Loucy (cell line): Measurements from ENCODE around the gene PHF11.

Experiments
- H2AFZ ChIP-seq: fragments of 200-600 bp; sonication (generic); 2 replicates; pipeline ENCODE4 v1.6.0; 2016; ENCODE audit warnings: antibody characterized with exemption, mild to moderate bottlenecking, low read length, moderate library complexity
- H3F3A ChIP-seq: fragments of 200-600 bp; 2 replicates; pipeline ENCODE4 v1.6.0; 2016; ENCODE audit warnings: antibody characterized with exemption, low read depth, mild to moderate bottlenecking
- H3K27me3 ChIP-seq: fragments of 200-600 bp; sonication (generic); 2 replicates; pipeline ENCODE4 v1.6.1; 2014; ENCODE audit warnings: low read length, mild to moderate bottlenecking; ENCODE audit not compliant: insufficient read depth, poor library complexity, severe bottlenecking
- H3K36me3 ChIP-seq: fragments of 200-600 bp; sonication (generic); 2 replicates; pipeline ENCODE4 v1.6.1; 2016; ENCODE audit warnings: low read length; ENCODE audit not compliant: insufficient read depth
- H3K4me1 ChIP-seq: fragments of 200-600 bp; sonication (generic); 2 replicates; pipeline ENCODE4 v1.5.1; 2014; ENCODE audit warnings: low read length, mild to moderate bottlenecking; ENCODE audit not compliant: insufficient read depth, poor library complexity, severe bottlenecking
- H3K4me2 ChIP-seq: fragments of 200-600 bp; sonication (generic); 2 replicates; pipeline ENCODE4 v1.6.0; 2014; ENCODE audit warnings: antibody characterized with exemption, low read length, low read depth, mild to moderate bottlenecking; ENCODE audit not compliant: poor library complexity, severe bottlenecking
- H3K4me3 ChIP-seq: fragments of 200-600 bp; sonication (generic); 2 replicates; pipeline ENCODE4 v1.5.1; 2014; ENCODE audit warnings: low read length, mild to moderate bottlenecking, mixed read lengths; ENCODE audit not compliant: poor library complexity, severe bottlenecking
- H3K79me2 ChIP-seq: fragments of 200-600 bp; sonication (generic); 2 replicates; pipeline ENCODE4 v1.6.1; 2014; ENCODE audit warnings: low read length; ENCODE audit not compliant: insufficient read depth
- H3K9ac ChIP-seq: fragments of 200-600 bp; sonication (generic); 2 replicates; pipeline ENCODE4 v1.6.0; 2014; ENCODE audit warnings: mild to moderate bottlenecking, low read depth, low read length, moderate library complexity; ENCODE audit not compliant: poor library complexity, severe bottlenecking
- H3K9me2 ChIP-seq: fragments of 200-600 bp; sonication (generic); replicated peaks from 2 replicates; pipeline ENCODE4 v1.6.1; 2016; ENCODE audit warnings: low read depth, low read length, mixed read lengths
- H3K9me3 ChIP-seq: fragments of 200-600 bp; sonication (generic); 2 replicates; pipeline ENCODE4 v1.6.1; 2014; ENCODE audit warnings: mild to moderate bottlenecking, antibody characterized with exemption, low read length, low read depth; ENCODE audit not compliant: insufficient read depth
- H4K20me1 ChIP-seq: fragments of 200-600 bp; sonication (generic); 2 replicates; pipeline ENCODE4 v1.6.0; 2014; ENCODE audit warnings: antibody characterized with exemption, low read length, mild to moderate bottlenecking; ENCODE audit not compliant: insufficient read depth, poor library complexity, severe bottlenecking
- EZH2phosphoT487 ChIP-seq: fragments of 200-600 bp; IDR thresholded peaks from 2 replicates; pipeline ENCODE4 v1.6.1; 2018; ENCODE audit warnings: antibody characterized with exemption, mild to moderate bottlenecking, moderate library complexity, borderline replicate concordance
- TF ChIP-seq, protein P1 (sequence below): fragments of 200-600 bp; sonication (generic); conservative IDR thresholded peaks from 2 replicates; pipeline ENCODE4 v1.5.1; 2014; ENCODE audit warnings: mild to moderate bottlenecking, antibody characterized with exemption, low read length

PHF11 gene

DNA sequence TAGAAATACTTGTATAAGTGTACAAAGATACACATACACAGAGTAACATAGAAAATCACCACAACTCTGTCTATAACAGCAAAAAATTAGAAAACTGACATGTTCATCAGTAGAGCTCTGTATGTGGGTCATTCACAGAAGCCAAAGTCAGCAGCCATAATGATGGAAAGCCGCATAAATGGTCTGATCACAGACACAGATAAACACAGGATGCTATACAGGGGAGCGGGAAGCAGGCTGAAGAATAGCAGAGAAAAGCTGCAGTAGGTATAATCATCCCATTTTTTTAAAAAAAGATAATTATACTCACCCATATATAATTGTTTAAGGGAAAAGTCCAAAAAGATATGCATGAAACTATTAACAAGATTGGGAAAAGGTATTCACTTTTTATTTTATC, 58.1 kb downstream of the PHF11 start:
- H3K4me1 ChIP-seq = no peaks in the 10 kb centered on the region
- no peak overlapping the region for H3K4me3 ChIP-seq
- H3K27me3 ChIP-seq = no peaks in the 10 kb centered on the region
- no peak overlapping the region for H3K9ac ChIP-seq
- H4K20me1 ChIP-seq = no peaks in the 10 kb centered on the region
- no peaks in the 10 kb centered on the region for H3F3A ChIP-seq
- H2AFZ ChIP-seq = no peak overlapping the region
- H3K79me2 ChIP-seq = no peaks in the 10 kb centered on the region
- peaks cover 23% of the 10 kb centered on the region for H3K36me3 ChIP-seq
- no peaks in the 10 kb centered on the region for H3K9me3 ChIP-seq
- no peaks in the 10 kb centered on the region for H3K9me2 ChIP-seq
- H3K4me2 ChIP-seq = no peak overlapping the region
- TF ChIP-seq, protein P1, sequence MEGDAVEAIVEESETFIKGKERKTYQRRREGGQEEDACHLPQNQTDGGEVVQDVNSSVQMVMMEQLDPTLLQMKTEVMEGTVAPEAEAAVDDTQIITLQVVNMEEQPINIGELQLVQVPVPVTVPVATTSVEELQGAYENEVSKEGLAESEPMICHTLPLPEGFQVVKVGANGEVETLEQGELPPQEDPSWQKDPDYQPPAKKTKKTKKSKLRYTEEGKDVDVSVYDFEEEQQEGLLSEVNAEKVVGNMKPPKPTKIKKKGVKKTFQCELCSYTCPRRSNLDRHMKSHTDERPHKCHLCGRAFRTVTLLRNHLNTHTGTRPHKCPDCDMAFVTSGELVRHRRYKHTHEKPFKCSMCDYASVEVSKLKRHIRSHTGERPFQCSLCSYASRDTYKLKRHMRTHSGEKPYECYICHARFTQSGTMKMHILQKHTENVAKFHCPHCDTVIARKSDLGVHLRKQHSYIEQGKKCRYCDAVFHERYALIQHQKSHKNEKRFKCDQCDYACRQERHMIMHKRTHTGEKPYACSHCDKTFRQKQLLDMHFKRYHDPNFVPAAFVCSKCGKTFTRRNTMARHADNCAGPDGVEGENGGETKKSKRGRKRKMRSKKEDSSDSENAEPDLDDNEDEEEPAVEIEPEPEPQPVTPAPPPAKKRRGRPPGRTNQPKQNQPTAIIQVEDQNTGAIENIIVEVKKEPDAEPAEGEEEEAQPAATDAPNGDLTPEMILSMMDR = no peak
- no peak for TF ChIP-seq EZH2phosphoT487

DNA sequence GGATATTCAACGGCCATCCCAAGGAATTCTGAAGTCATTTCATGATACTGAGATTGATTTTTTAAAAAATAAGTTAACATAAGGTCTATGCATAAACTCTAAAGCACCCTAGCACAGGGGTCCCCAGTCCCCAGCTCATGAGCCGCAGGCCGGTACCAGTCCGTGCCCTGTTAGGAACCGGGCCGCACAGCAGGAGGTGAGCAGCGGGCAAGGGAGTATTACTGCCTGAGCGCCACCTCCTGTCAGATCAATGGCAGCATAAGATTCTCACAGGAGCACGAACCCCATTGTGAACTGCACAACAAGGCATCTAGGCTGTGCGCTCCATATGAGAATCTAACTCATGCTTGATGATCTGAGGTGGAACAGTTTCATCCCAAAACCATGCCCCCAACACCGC, 58.6 kb downstream of the PHF11 start:
- H3K9me2 ChIP-seq = no peaks in the 10 kb centered on the region
- H3K27me3 ChIP-seq = no peaks in the 10 kb centered on the region
- no peak overlapping the region for H3K9ac ChIP-seq
- no peaks in the 10 kb centered on the region for H3K9me3 ChIP-seq
- no peaks in the 10 kb centered on the region for H3K4me1 ChIP-seq
- no peak overlapping the region for H3K4me3 ChIP-seq
- no peaks in the 10 kb centered on the region for H3K79me2 ChIP-seq
- H2AFZ ChIP-seq = no peak overlapping the region
- peaks cover 27% of the 10 kb centered on the region for H3K36me3 ChIP-seq
- no peaks in the 10 kb centered on the region for H3F3A ChIP-seq
- TF ChIP-seq, protein P1 = 0 out of 2 replicates have a peak, but pooled peaks have one; percentile 9
- TF ChIP-seq EZH2phosphoT487 = no peak
- H4K20me1 ChIP-seq = no peaks in the 10 kb centered on the region
- H3K4me2 ChIP-seq = no peak overlapping the region

DNA sequence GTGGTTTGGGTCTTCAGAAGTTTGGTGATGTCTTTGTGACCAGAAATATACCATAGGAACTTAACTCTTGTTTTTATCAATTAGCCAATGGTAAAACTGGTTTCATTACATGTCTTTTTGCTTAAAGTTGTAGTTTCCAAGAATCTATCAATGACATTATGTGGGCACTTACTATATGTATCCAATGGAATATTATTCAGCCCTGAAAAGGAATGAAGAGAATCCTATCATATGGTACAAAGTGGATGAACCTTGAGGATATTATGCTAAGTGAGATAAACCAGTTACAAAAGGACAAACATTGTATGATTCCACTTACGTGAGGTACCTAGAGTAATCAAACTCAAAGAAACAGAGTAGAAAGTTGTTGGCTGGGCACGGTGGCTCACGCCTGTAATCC, 63.3 kb downstream of the PHF11 start:
- TF ChIP-seq, protein P1 = no peak
- no peak for TF ChIP-seq EZH2phosphoT487
- no peaks in the 10 kb centered on the region for H3K27me3 ChIP-seq
- no peaks in the 10 kb centered on the region for H3K4me1 ChIP-seq
- H4K20me1 ChIP-seq = no peaks in the 10 kb centered on the region
- no peaks in the 10 kb centered on the region for H3F3A ChIP-seq
- no peak overlapping the region for H3K9ac ChIP-seq
- H3K36me3 ChIP-seq = peaks cover 34% of the 10 kb centered on the region
- no peaks in the 10 kb centered on the region for H3K9me3 ChIP-seq
- no peaks in the 10 kb centered on the region for H3K9me2 ChIP-seq
- H2AFZ ChIP-seq = no peak overlapping the region
- no peaks in the 10 kb centered on the region for H3K79me2 ChIP-seq
- H3K4me3 ChIP-seq = no peak overlapping the region
- H3K4me2 ChIP-seq = no peak overlapping the region
